ENCODE measurements around the gene RPS6KA2.
A peak's percentile ranks its signal among the peaks of the same experiment; 100 is the strongest.
"Not testable (repeated sequence)": the region's sequence is repeated elsewhere in the genome, so short reads cannot be mapped to it uniquely, and the experiment has no call there.

Gene RPS6KA2

DNA sequence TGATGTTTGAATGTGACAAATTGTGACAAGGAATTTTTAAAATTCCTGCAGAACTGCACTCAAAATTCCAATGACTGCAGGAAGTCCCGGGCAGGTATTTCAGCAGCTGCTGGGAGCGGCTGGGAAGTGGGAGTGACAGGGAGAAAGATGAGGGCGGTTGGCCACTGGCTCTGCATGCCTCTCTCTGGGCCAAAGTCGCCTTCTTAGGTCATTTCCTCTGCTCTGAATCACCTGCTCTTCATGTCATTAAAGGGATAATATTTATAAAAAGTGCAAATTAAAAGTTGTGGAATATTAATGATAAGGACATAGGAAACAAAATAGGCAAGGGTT lies 84.5 kb downstream of the RPS6KA2 start:
- Histone ChIP-seq H3K4me3 (ENCODE audit: low read depth in 1 of 5, low read length in 5 of 5) (no peak overlapping the region), H3K27ac (ENCODE audit: low read depth, low read length) (peak overlapping the region; percentile 20), H3K9ac (ENCODE audit: low read length in 5 of 5) (no peak overlapping the region)

DNA sequence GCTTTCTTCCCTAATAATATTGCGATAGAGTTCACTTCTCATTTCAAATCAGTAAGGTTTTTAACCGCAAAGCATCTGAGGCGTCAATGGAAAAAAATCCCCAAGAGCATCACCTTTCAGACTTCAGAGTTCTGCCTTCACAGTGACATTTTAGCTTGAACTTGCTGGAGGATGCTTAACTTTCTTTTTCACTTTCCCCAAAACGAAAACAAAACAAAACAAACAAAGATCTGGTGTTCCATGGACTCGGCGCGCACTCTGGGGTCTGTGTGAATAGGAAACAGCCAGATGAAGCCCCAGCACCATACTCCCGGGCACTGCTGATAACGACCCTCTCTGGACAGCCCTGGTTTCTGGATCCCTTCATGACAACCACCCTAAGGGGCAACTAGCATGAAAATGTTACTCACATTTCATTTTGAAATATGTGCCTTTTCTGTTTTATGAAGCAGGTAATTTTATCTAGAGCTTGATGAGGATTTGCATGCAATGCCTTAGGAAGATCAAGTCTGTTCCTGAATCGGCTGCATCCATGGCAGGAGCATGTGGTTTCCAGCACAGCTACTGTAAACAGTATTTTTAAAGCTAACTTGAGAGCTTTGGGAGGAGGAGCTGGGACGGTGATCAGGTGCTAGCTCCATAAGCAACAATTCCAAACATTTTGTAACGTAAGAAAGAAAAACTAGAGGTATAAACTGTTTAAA lies 85.0 kb downstream of the RPS6KA2 start:
- Histone ChIP-seq H3K9ac (ENCODE audit: low read length in 5 of 5) (no peak overlapping the region), H3K4me1 (ENCODE audit: control insufficient read depth in 5 of 5, insufficient read depth in 5 of 5, low read length in 5 of 5) (peaks cover 0 to 41% (median 1%) of the 10 kb centered on the region in 5 donors), H3K36me3 (ENCODE audit: control insufficient read depth in 5 of 5, insufficient read depth in 5 of 5, low read length in 5 of 5) (peaks cover 0 to 9% (median 7%) of the 10 kb centered on the region in 5 donors), H3K27ac (ENCODE audit: low read depth, low read length) (peak overlapping the region; percentile 20), H3K9me3 (ENCODE audit: control insufficient read depth in 5 of 5, low read length in 5 of 5) (no peaks in the 10 kb centered on the region), H3K27me3 (ENCODE audit: control insufficient read depth in 5 of 5, insufficient read depth in 4 of 5, low read length in 5 of 5) (no peaks in the 10 kb centered on the region), H3K4me3 (ENCODE audit: low read depth in 1 of 5, low read length in 5 of 5) (peak overlapping the region in 3 of 5 donors; percentile 19 to 44 (median 40))

More for the DNA sequence above, 84.5 kb downstream of the RPS6KA2 start:
- H3K27me3 ChIP-seq (ENCODE audit: control insufficient read depth in 5 of 5, insufficient read depth in 4 of 5, low read length in 5 of 5): no peaks in the 10 kb centered on the region
- peaks cover 0 to 8% (median 6%) of the 10 kb centered on the region in 5 donors for H3K36me3 ChIP-seq (ENCODE audit: control insufficient read depth in 5 of 5, insufficient read depth in 5 of 5, low read length in 5 of 5)
- peaks cover 0 to 41% (median 1%) of the 10 kb centered on the region in 5 donors for H3K4me1 ChIP-seq (ENCODE audit: control insufficient read depth in 5 of 5, insufficient read depth in 5 of 5, low read length in 5 of 5)
- H3K9me3 ChIP-seq (ENCODE audit: control insufficient read depth in 5 of 5, low read length in 5 of 5): no peaks in the 10 kb centered on the region

DNA sequence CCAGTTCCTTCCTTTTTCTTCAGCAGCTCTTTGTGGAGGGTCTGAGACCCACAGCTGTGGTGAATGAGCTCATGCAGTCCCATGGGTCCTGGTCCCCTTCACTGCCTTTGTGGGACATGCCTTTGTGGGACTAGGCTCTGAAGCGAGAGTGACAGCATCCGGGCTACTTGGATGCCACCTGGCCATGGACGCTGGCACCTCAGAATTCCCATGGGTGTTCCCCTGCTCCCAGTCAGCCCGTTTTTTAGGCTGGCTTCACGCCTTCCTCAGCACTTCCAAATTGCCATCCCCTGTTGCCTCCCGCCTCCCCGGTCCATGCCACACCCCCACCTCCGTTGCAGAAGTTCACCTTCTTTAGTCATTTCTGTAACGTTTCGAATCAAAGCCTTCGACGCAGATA lies 85.7 kb downstream of the RPS6KA2 start:
- H3K27ac ChIP-seq (ENCODE audit: low read depth, low read length): no peak overlapping the region
- H3K27me3 ChIP-seq (ENCODE audit: control insufficient read depth in 5 of 5, insufficient read depth in 4 of 5, low read length in 5 of 5): no peaks in the 10 kb centered on the region
- no peaks in the 10 kb centered on the region for H3K9me3 ChIP-seq (ENCODE audit: control insufficient read depth in 5 of 5, low read length in 5 of 5)
- H3K36me3 ChIP-seq (ENCODE audit: control insufficient read depth in 5 of 5, insufficient read depth in 5 of 5, low read length in 5 of 5): peaks cover 0 to 13% (median 10%) of the 10 kb centered on the region in 5 donors
- peak overlapping the region in 4 of 5 donors; percentile 17 to 44 (median 42) for H3K4me3 ChIP-seq (ENCODE audit: low read depth in 1 of 5, low read length in 5 of 5)
- peaks cover 0 to 41% (median 1%) of the 10 kb centered on the region in 5 donors for H3K4me1 ChIP-seq (ENCODE audit: control insufficient read depth in 5 of 5, insufficient read depth in 5 of 5, low read length in 5 of 5)
- H3K9ac ChIP-seq (ENCODE audit: low read length in 5 of 5): peak overlapping the region in 1 of 5 donors; percentile 59

DNA sequence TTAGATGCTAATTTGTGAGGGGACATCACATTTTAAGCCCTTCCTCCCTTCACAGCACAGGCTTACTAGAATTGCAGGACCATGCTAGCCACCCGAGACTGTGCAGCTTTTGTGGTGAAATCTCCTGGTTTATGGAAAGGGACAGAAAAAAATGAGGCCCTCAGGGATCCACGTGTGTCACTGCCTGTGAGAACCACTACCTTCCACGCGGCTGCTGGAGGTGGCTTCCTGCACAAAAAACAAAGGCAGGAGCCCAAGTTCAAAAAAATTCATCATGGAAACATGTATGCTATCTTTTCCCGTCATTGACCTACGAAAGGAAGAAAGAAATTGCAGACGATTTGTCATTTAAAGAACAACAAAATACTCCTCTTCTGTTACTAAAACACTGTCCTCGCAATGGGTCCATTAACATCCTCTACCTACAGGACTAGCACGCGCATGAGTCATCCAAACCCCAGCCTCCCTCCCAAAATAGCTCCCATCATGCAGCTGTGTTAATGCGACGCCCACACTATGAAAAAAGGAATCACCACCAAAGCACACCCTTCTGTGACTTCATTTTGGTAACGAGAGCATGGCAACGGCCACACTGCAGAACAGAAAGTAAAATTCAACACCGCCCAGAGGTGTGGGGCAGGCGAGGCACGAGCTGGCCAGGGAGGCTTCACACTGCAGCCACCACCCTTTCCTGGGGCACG lies 86.3 kb downstream of the RPS6KA2 start:
- no peaks in the 10 kb centered on the region for H3K27me3 ChIP-seq (ENCODE audit: control insufficient read depth in 5 of 5, insufficient read depth in 4 of 5, low read length in 5 of 5)
- H3K4me3 ChIP-seq (ENCODE audit: low read depth in 1 of 5, low read length in 5 of 5): peak overlapping the region in 4 of 5 donors; percentile 17 to 44 (median 42)
- peak overlapping the region in 1 of 5 donors; percentile 59 for H3K9ac ChIP-seq (ENCODE audit: low read length in 5 of 5)
- no peak overlapping the region for H3K27ac ChIP-seq (ENCODE audit: low read depth, low read length)
- H3K4me1 ChIP-seq (ENCODE audit: control insufficient read depth in 5 of 5, insufficient read depth in 5 of 5, low read length in 5 of 5): peaks cover 0 to 41% (median 1%) of the 10 kb centered on the region in 5 donors
- H3K36me3 ChIP-seq (ENCODE audit: control insufficient read depth in 5 of 5, insufficient read depth in 5 of 5, low read length in 5 of 5): peaks cover 0 to 18% (median 16%) of the 10 kb centered on the region in 5 donors
- H3K9me3 ChIP-seq (ENCODE audit: control insufficient read depth in 5 of 5, low read length in 5 of 5): no peaks in the 10 kb centered on the region

DNA sequence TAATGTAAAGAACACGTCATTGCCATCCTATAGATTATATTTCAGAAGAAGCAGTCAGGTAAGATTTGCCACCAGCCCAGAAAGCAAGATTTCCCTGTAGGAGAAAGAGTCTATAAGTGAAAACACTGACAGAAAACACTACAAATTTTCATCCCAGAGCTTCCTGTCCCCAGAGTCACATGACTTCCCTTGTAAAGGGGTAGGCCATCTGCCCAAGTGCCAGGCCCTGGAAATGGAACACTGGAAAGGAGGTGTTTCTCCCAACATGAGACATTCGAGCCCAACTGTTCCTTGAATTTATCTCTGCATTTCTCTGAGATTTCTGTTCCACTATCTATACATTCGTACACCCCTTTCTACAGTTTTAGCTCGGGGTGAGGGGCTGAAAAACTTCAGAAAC lies 87.5 kb downstream of the RPS6KA2 start:
- Histone ChIP-seq H3K9me3 (ENCODE audit: control insufficient read depth in 5 of 5, low read length in 5 of 5) (no peaks in the 10 kb centered on the region), H3K4me3 (ENCODE audit: low read depth in 1 of 5, low read length in 5 of 5) (no peak overlapping the region), H3K27me3 (ENCODE audit: control insufficient read depth in 5 of 5, insufficient read depth in 4 of 5, low read length in 5 of 5) (no peaks in the 10 kb centered on the region), H3K36me3 (ENCODE audit: control insufficient read depth in 5 of 5, insufficient read depth in 5 of 5, low read length in 5 of 5) (peaks cover 0 to 29% (median 19%) of the 10 kb centered on the region in 5 donors), H3K9ac (ENCODE audit: low read length in 5 of 5) (no peak overlapping the region), H3K27ac (ENCODE audit: low read depth, low read length) (no peak overlapping the region), H3K4me1 (ENCODE audit: control insufficient read depth in 5 of 5, insufficient read depth in 5 of 5, low read length in 5 of 5) (peaks cover 0 to 41% (median 0%) of the 10 kb centered on the region in 5 donors)

DNA sequence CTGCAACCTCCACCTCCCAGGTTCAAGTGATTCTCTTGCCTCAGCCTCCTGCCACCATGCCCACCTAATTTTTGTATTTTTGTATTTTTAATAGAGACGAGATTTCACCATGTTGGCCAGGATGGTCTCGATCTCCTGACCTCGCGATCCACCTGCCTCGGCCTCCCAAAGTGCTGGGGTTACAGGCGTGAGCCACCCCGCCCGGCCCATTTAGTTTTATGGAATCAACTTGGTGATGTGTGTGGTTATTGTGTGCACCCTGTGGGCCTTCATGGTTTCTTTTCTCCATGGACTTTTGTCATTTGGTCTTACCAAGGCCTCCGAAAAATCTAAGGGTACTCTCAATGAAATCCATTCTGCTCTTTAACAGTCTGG lies 88.1 kb downstream of the RPS6KA2 start:
- not testable (repeated sequence) for H3K4me3 ChIP-seq (ENCODE audit: low read depth in 1 of 5, low read length in 5 of 5); H3K9ac ChIP-seq (ENCODE audit: low read length in 5 of 5); H3K27ac ChIP-seq (ENCODE audit: low read depth, low read length); H3K27me3 ChIP-seq (ENCODE audit: control insufficient read depth in 5 of 5, insufficient read depth in 4 of 5, low read length in 5 of 5); H3K9me3 ChIP-seq (ENCODE audit: control insufficient read depth in 5 of 5, low read length in 5 of 5)
- H3K4me1 ChIP-seq (ENCODE audit: control insufficient read depth in 5 of 5, insufficient read depth in 5 of 5, low read length in 5 of 5): peaks cover 0 to 41% (median 0%) of the 10 kb centered on the region in 5 donors
- H3K36me3 ChIP-seq (ENCODE audit: control insufficient read depth in 5 of 5, insufficient read depth in 5 of 5, low read length in 5 of 5): peaks cover 0 to 34% (median 19%) of the 10 kb centered on the region in 5 donors

DNA sequence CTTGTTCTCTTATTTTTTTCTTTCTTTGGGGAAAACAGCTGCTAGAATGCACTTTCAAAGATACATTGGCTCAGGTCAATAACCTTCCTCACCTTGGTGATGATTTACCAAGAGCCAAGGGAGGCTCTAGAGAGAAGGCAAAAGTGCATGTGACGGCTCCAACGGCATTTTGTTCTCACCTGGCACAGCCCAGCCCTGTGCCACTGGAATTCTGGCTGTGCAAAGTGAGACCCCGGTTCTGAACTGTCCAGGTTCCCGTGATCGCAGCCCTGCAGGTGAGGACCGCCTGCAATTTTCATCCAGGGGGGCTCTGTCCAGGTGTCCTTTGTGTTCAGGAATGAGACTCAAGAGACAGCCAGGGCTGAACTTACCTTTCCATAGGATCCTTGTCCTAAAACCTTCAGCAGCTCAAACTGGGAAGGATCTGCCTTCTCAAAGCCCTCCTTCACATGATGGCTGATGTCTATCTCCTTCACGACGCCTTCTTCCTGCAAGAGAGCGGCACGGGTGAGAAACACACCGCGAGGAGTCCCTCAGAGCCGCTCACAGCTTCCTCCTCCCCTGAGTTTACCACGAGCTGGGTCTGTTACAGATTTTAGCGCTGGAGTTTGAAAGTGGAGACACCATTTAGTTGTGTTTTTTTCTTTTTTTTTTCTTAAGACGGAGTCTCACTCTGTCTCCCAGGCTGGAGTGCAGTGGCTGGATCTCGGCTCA lies 88.6 kb downstream of the RPS6KA2 start:
- no peak overlapping the region for H3K4me3 ChIP-seq (ENCODE audit: low read depth in 1 of 5, low read length in 5 of 5)
- H3K4me1 ChIP-seq (ENCODE audit: control insufficient read depth in 5 of 5, insufficient read depth in 5 of 5, low read length in 5 of 5): peaks cover 0 to 41% (median 0%) of the 10 kb centered on the region in 5 donors
- H3K9ac ChIP-seq (ENCODE audit: low read length in 5 of 5): no peak overlapping the region
- H3K27me3 ChIP-seq (ENCODE audit: control insufficient read depth in 5 of 5, insufficient read depth in 4 of 5, low read length in 5 of 5): no peaks in the 10 kb centered on the region
- peaks cover 0 to 36% (median 19%) of the 10 kb centered on the region in 5 donors for H3K36me3 ChIP-seq (ENCODE audit: control insufficient read depth in 5 of 5, insufficient read depth in 5 of 5, low read length in 5 of 5)
- no peak overlapping the region for H3K27ac ChIP-seq (ENCODE audit: low read depth, low read length)
- no peaks in the 10 kb centered on the region for H3K9me3 ChIP-seq (ENCODE audit: control insufficient read depth in 5 of 5, low read length in 5 of 5)

DNA sequence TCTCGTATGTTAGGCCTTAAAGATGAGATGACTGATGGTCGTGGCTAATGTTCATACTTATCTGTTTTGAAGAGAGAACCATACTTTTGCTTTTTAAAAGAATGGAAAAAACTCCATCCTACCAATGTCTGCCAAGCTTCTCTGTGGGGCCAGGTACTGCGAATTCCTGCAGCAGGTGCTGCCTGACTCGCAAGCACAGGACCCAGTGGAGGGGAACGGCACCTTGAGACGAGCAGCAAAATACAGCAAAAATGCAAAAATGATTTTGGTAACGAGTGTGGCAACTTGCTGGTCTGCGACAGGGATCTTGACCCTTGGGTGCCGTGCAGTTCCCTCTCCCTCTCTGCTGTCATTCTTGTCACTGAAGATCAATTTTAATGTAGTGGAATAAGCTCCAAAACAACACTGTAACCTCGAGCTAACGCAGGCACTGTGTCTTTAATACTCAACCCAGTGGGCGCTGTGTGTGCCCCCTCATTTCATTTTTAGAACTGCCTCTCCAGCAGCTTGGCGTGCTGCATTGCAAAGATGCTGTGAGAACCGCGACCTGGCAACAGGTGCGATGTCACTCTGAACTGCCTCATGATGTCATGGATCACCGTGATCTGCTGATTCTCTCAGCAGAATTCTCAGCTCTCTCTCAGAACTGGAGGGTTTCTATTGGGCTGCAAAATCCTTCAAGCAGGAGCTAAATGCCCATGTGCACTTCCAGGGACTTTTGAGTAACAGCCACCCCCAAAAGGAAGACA lies 92.2 kb downstream of the RPS6KA2 start:
- Histone ChIP-seq H3K36me3 (ENCODE audit: control insufficient read depth in 5 of 5, insufficient read depth in 5 of 5, low read length in 5 of 5) (peaks cover 0 to 64% (median 40%) of the 10 kb centered on the region in 5 donors), H3K27ac (ENCODE audit: low read depth, low read length) (no peak overlapping the region)

DNA sequence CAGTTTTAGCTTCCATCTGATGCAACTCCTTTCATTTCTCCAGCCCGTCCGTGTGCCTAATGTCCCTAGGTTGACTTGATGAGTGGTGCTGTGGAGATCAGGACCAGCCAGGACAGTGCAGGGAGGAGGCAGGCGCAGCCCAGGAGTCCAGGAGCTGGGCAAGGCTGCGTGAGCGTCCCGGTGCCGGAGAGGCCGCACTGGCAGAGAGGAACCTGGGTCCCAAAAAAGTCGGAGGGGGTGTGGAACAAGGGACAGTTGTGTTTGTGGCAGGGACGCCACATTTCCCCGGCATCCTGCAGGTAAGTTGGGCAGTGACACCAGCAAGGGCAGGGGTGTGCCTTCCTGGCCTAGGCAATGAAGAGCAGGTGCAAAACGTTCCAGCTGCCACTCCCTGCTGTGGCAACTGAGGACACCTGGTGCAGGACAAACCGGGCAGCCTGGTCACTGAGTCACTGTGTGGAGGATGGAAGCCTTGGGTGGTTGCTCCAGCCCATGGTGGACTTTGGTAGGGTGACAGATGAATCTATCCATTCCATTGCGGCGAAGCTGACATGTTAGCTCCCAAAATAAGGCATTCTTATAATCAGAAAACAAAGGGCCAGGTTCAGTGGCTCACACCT lies 93.7 kb downstream of the RPS6KA2 start:
- Histone ChIP-seq H3K27ac (ENCODE audit: low read depth, low read length) (no peak overlapping the region), H3K4me3 (ENCODE audit: low read depth in 1 of 5, low read length in 5 of 5) (no peak overlapping the region), H3K36me3 (ENCODE audit: control insufficient read depth in 5 of 5, insufficient read depth in 5 of 5, low read length in 5 of 5) (peaks cover 0 to 64% (median 39%) of the 10 kb centered on the region in 5 donors), H3K9me3 (ENCODE audit: control insufficient read depth in 5 of 5, low read length in 5 of 5) (no peaks in the 10 kb centered on the region), H3K9ac (ENCODE audit: low read length in 5 of 5) (no peak overlapping the region), H3K27me3 (ENCODE audit: control insufficient read depth in 5 of 5, insufficient read depth in 4 of 5, low read length in 5 of 5) (no peaks in the 10 kb centered on the region), H3K4me1 (ENCODE audit: control insufficient read depth in 5 of 5, insufficient read depth in 5 of 5, low read length in 5 of 5) (no peaks in the 10 kb centered on the region)

More for the DNA sequence above, 92.2 kb downstream of the RPS6KA2 start:
- H3K27me3 ChIP-seq (ENCODE audit: control insufficient read depth in 5 of 5, insufficient read depth in 4 of 5, low read length in 5 of 5): no peaks in the 10 kb centered on the region
- no peaks in the 10 kb centered on the region for H3K9me3 ChIP-seq (ENCODE audit: control insufficient read depth in 5 of 5, low read length in 5 of 5)
- H3K4me3 ChIP-seq (ENCODE audit: low read depth in 1 of 5, low read length in 5 of 5): no peak overlapping the region
- peaks cover 0 to 8% (median 0%) of the 10 kb centered on the region in 5 donors for H3K4me1 ChIP-seq (ENCODE audit: control insufficient read depth in 5 of 5, insufficient read depth in 5 of 5, low read length in 5 of 5)
- no peak overlapping the region for H3K9ac ChIP-seq (ENCODE audit: low read length in 5 of 5)
